SKM-1 treated with dmso at 0.1 percent for 144 hours (cell line): Measurements from ENCODE around the gene CCDC8.
"Not testable (repeated sequence)": the region's sequence is repeated elsewhere in the genome, so short reads cannot be mapped to it uniquely, and the experiment has no call there.

ENCODE experiments used
- DNase-seq: peaks from one replicate; lab custom pipeline; 2025; ENCODE audit not compliant: unreplicated experiment; lab: John Stamatoyannopoulos, UW

CCDC8 gene

GRCh38 chr19:46428239-46429135 is 15.1 kb upstream of the CCDC8 start, which contains the start of gene PNMA8C:
PNMA8C (minus strand) TSS chr19:46428936; CDS start chr19:46428359, 577 bp downstream.
- DNase-seq: no peak

- DNase-seq: no peak
Measured at GRCh38 chr19:46427518-46428045, 14.2 kb upstream of the CCDC8 start.

GRCh38 chr19:46426506-46427162 is 13.3 kb upstream of the CCDC8 start:
- no peak for DNase-seq

- DNase-seq: no peak
Measured at GRCh38 chr19:46426035-46426505, 12.7 kb upstream of the CCDC8 start.

GRCh38 chr19:46423188-46423587 is 9.8 kb upstream of the CCDC8 start:
- DNase-seq: no peak

- DNase-seq: no peak
Measured at GRCh38 chr19:46422344-46422743, 9.0 kb upstream of the CCDC8 start.

GRCh38 chr19:46420056-46420455 is 6.7 kb upstream of the CCDC8 start:
- no peak for DNase-seq

DNA sequence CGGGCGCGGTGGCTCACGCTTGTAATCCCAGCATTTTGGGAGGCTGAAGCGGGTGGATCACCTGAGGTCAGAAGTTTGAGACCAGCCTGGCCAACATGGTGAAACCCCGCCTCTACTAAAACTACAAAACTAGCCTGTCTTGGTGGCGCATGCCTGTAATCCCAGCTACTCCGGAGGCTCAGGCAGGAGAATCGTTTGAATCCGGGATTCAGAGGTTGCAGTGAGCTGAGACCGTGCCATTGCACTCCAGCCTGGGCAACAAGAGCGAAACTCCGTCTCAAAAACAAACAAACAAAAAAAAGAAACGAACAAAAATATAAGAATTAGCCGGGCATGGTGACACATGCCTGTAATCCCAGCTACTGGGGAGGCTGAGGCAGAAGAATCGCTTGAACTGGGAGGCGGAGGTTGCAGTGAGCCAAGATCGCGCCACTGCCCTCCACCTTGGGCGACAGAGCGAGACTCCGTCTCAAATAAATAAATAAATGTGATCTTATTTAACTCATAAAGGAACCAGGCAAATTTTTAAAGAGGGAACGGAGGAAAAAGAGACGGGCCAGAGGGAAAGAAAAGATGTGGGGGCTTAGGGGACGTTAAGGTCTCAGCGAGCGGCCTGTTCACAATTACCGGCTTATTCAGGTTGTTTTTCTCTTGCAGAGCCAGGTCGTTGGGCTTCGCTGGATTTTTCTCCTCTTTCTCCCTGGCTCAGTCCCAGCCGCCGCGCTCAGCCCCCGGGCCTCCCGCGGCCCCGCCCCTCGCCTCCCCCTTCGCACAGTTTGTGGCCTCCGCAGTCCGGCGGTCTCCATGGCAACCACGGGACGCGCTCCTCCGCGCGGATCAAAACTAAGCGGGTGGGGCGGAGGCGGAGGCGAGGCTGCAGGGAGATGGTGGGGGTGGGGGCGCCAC is 2.7 kb upstream of the CCDC8 start:
- not testable (repeated sequence) for DNase-seq

- not testable (repeated sequence) for DNase-seq
Measured at GRCh38 chr19:46414899-46415298, 1.5 kb upstream of the CCDC8 start.

DNA sequence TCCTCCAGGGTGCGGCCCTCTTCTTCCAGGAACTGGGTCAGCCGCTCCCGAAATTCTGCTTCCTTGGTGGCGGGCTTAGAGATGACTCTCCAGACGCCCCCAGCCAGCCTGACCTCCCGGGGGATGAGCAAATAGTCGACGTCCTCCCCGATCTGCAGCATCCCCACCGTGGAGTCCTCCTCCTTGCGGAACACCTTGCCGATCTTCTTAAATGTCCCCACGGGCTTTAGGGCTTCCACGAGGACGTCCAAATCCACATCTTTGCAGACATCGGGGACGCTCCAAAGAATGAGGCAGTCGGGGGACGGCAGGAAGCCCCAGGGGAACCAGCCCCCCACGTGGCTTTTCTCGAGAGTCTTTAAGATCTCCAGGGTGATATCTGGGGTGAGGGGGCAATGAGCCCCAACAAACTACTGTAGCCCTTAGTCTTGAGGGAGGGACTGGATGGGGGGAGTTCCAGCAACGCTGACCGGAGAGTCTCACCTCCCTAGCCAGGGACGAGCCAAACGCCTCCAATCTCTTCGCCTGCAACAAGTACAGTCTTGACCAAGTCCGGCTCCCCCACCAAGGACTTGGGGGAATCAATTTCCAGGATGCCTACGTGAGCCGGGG is 608 bp downstream of the CCDC8 start:
- DNase-seq: no peak

- DNase-seq: no peak
Measured at GRCh38 chr19:46411925-46412649, 1.3 kb downstream of the CCDC8 start.

DNA sequence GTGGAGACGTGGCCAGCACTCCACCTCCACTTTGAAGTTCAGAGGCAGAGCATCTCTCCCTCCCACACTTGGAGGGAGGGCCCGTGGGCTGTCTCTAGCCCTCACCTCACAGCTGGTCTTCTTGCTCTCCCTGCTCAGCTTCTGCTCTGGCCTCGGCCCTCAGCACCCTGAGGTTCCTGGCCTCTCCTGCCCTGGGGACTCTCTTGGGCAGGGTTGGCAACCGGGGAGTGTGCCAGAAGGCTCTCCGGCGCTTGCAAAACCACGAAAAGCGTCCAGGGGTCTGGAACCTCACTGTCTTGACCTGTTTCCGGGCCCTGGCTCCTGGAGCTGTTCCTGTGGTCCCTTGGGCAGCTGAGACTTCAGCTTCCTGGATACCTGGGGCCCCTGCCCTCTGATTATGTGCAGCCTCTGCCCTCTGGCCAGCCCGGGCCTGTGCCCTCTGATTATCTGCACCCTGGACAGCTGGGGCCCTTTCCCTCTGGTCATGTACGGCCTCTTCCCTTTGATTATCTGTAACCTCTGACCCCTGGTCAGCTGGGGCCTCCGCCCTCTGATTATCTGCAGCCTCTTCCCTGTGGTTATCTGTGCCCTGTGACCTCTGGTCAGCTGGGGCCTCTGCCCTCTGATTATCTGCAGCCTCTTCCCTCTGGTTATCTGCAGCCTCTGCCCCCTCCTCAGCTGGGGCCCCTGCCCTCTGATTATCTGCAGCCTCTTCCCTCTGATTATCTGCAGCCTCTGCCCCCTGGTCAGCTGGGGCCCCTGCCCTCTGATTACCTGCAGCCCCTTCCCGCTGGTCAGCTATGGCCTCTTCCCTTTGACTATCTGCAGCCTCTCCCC is 2.1 kb downstream of the CCDC8 start:
- no peak for DNase-seq

DNA sequence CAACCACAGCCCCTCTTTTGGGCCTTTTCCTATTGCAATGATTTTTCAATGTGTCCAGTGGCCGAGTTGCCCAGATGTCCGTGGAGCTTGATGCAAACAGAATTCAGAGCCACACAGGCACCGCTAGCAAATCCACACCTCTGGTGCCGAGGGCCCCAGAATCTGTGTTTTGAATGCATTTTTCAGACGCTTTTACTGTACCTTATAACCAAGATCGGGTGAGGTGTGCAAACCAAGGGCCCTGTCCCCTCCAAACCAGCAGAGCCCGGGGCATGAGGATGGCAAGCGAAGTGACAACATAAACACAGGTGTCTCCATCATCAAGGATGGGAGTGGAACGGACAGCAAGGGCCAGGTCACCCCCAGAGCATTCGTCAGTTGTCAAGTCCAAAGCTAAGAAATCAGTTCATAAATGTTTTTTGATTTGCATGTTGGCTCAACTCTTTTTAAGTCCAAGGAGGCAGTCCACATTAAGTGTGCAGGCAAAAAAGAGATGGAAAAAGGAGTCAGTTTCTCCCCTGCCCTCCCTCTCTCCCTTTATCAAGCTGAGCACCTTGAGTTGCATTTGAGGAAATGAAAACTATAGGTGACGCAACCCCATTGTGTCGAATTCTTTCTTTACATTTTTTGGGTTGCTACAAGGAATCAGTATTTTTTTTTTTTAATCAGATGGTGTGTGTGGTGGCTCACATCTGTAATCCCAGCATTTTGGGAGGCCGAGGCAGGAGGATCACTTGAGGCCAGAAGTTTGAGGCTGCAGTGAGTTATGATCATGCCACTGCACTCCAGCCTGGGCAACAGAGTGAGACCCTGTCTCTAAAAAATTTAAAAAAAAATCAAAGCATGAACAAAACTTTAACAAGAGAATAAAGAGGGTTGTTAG is 2.9 kb downstream of the CCDC8 start:
- no peak for DNase-seq

- DNase-seq: no peak
Measured at GRCh38 chr19:46409191-46409590, 4.2 kb downstream of the CCDC8 start.

GRCh38 chr19:46408664-46409039 is 4.7 kb downstream of the CCDC8 start:
- no peak for DNase-seq

DNA sequence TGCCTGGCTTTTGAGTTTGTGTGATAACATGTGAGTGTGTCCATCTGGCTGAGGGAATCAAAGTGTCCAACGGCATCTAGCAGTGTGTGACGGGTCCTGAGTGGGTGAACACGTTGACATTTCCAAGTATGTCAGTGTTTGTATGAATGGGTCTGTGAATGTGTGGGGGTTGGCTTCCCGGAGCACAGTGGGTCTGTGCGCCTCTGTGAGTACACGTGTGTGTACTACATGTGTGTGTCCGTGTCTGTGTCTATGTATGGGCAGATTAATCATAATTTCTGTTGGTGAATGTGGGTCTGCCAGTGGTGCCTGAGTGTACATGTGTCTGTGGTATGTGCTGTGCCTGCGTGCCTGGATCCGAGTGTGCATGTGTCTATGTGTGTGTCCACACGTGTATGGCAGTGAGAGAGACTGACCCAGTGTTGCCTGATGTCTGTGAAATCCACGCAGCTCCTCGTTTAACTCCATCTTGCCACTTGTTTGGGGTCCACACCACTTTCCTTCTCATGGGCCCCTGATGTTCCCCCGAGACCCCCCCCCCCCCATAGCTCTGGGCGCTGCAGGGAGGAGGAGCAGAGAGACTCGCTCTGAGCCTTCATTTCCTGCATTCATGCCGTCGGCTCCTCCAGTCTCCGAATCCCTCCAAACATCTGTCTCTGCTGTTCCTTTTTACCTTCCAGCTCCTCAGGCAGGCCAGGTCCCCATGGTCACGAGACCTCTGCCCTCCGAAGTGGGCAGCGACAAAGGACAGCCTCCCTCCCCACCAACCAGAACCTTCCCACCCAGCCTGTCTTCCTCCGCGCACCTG is 5.3 kb downstream of the CCDC8 start:
- no peak for DNase-seq

DNA sequence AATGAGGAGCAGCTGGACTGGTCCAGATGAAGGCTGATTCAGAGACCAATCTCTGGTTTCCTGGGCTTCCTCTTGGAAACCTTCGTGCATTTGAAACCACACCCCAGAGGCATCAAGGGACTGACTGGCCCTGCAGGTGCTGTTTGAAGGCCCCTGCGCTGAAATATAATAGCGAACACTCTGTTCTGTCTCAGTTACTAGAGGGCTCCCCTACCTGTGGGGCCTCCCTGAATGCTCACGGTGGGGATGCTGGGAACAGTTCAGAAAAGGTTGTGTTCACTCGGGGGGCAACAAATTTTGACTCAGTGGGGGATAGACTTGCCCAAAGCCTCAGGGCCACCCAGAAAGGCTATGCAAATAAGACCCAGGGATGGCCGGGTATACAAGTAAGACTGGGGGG is 6.4 kb downstream of the CCDC8 start:
- DNase-seq: no peak
